Measurements from ENCODE around the gene MICU1.

DNA sequence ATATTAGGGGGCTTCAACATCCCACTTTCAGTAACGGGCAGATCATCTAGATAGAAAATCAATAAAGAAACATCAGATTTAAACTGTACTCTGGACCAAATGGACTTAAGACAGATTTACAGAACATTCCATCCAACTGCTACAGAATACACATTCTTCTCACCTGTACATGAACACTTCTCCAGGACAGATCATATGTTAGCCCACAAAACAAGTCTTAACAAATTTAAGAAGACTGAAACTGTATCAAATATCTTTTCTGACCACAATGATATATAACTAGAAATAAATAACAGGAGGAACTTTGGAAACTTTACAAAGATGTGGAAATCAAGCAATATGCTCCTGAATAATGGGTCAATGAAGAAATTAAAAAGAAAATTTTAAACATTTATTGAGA lies 86.7 kb downstream of the MICU1 start:
- TF ChIP-seq CTCF (IDR thresholded peaks at IDR 0.05; ENCODE audit: low read depth, low read length, poor library complexity, severe bottlenecking) (no peak), EZH2phosphoT487 (IDR thresholded peaks at IDR 0.05; ENCODE audit: borderline replicate concordance, low read length) (no peak)
